Activated CD4-positive, CD25-positive, alpha-beta regulatory T cell treated with anti-CD3 and anti-CD28 coated beads, Interleukin-2, amount 50 U/mL, for 72 hours (primary cell): ENCODE results near the gene TCF7L2.
"Not testable (repeated sequence)": the region's sequence is repeated elsewhere in the genome, so short reads cannot be mapped to it uniquely, and the experiment has no call there.

Experiments used
- DNase-seq: peaks from one replicate; pipeline ENCODE4 v3.0.0; 2021

TCF7L2 gene

DNA sequence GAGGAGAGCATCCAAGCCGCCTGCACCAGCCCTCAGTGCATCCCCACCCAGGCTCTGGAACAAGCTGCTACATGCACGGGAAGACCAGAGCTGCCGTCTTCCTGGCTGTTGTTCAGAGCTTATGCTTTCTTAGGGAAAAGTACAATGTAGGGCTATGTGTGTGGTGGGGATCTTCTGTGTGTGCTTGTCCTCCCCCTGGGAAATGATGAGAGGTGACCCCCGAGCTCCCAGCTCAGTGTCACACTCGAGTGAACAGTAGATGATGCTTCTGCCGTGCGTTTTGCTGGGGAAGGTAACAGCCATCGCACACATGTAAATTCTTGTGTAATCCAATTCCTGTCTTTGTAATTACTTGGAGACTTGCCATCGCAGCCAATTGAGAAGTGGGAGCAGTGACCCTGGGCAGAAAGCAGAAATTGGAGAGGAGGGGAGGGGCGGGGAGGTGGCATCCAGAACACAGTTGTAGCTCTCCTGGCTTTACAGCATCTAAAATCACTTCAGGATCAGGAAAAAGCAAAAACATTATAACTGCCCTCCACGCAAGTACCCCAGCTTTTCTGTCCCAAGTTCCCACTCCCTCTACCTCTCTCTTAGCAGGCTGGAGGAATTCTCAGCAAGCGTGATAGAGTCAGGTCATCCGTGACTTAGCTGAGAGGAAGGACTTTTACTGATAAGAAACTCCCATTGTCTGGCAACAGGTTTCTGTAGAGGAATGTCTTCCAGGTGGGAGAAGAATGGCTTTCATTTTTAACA lies 149.6 kb downstream of the TCF7L2 start:
- no peak for DNase-seq

- DNase-seq: no peak
Measured at GRCh38 chr10:113100281-113100680, 150.2 kb downstream of the TCF7L2 start.

DNA sequence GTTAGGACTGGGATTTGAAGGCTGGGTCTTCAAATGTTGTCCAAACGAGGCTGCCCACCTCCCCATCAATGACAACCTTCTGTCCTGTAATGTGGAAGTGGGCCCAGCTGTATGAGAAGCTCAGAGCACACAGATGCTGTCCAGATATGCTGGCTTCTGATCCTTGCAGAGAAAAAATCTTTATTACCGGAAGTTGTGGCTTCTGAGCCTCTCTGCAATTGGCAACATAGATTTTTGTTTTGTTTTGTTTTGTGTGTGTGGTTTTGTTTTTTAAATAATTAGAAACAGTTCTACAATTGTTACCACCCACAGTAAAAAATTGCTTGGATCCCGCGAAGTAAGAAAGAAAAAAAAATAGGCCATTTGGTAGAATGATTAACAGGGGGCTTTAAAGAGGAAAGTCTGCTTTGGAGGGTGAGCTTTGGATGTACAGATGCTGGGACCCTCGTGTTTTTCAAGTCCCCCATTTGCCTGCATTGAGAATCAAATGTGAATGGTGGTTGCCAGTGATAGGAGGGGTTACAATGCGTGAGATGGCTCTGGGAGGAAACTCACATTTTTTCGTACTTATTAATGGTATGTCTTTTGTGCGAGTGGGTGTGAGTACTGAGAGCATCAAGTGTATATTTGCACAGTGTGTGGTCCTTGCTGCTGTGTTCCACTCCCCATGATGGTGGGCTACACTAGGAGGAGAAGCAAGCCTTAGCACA lies 153.2 kb downstream of the TCF7L2 start:
- no peak for DNase-seq

DNA sequence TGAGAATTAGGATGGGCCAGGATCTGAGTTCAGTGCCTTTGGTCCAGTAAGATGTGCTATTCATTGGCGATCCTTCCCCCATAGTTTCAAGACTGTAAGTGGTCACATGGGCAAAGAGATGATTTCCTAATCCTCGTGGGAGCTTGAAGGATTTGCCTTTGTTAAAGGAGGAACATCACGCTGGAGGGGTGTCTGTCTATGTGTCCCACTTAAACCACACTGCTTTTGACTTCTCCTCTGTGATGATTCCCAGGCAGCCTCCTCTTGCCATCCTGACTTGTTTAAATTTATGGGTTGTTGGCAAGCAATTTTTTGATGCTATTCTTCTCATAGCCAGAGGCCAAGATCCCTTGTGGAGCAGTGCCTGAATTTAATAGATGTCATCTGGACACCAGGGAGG lies 154.0 kb downstream of the TCF7L2 start:
- DNase-seq: no peak

DNA sequence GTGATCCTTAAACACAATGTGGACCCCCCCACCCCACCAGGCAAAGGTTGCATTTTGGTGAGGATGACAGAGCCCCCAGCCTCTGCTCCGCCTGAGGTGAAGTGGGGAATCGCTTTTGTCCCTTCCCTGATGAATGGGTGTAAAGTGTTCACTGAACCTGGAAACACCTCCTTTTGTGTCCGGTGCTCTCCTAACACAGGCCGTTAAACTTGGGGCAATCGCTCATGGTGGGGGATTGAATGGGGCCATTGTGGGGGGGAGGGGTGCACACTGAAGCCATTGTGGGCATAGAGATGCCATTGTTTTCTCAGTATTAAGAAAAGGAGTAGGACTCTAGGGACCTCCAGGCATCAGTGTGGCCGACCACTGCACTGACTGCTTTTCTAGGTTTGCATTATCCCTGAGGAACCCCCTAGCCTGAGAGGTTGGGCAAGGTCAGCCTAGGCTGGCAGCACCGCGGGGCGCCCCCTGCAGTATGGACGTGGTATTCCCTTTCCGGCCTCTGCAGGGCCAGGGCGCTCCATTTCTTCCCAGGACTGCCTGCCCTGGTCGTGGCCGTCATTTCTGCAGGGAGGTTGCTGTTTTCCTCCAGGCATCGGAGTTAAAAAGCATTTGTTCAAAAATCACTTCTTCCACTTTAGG lies 158.3 kb downstream of the TCF7L2 start:
- DNase-seq: peak; percentile 41

- DNase-seq: no peak
Measured at GRCh38 chr10:113108948-113109347, 158.9 kb downstream of the TCF7L2 start.

DNA sequence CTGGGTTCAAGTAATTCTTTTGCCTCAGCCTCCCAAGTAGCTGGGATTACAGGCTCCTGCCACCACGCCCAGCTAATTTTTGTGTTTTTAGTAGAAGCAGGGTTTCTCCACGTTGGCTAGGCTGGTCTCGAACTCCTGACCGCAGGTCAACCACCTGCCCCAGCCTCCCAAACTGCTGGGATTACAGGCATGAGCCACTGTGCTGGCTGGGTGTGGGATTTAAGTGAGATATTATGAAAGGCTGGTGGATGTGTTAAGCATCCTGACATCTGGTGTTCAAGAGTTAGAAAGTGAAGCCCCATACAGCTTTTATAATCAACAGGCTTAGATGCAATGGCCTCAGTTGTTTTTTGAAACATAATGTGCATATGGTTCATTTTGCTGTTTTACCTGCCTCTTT lies 159.4 kb downstream of the TCF7L2 start:
- DNase-seq: not testable (repeated sequence)

DNA sequence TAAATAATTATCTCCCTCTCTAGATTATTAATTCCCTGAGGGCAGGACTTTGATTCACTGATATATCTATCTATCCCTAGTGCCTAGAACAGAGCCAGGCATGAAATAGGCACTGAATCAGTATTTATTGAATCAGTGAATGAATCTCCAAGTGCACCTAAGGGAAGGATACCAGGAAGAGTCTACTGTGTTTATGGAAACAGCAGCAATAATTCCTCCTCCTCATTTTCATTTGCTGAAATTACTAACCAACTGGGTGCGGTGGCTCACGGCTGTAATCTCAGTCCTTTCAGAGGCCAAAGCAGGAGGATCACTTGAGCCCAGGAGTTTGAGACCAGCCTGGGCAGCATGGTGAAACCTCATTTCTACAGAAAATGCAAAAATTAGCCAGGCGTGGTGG lies 161.2 kb downstream of the TCF7L2 start:
- DNase-seq: no peak

GRCh38 chr10:113111900-113112853 lies 162.1 kb downstream of the TCF7L2 start:
- no peak for DNase-seq

GRCh38 chr10:113113241-113113640 lies 163.2 kb downstream of the TCF7L2 start:
- DNase-seq: no peak

DNA sequence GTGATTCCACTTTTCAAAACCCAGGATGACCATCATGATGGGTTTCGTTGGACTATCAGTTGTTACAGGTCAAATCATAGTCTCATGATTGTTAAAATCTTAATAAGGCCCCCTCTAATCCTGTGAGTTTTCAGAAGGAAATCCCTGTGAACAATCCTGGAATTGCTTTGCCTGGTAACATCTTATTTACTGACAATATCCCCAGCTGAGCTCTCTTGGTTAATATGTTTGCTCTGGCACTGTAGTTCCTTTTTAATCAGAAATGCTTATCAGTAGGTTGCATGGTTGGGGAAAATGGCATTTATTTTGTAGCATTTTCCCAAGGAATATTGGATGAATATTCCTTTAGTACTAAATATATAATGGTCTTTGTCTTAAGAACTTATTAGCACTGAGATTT lies 163.9 kb downstream of the TCF7L2 start:
- no peak for DNase-seq

DNA sequence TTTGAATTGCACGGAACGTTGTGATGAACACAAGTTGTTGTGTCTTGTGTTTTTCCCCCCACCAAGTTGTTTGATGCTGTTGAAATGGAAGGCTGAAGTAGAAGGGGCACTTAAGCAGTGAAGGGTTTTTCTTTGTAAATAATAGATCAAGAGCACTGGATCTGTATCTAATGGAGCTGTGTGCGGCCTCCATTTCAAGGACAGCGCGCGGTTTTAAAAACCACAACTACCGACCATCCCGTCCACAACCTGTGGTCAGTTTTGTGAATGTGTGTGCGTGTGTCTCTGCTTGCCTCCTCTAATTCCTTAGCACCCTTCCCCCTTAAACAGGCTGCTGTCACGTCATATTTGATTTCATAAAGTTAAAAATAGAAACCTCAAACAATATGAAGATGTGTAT lies 165.5 kb downstream of the TCF7L2 start:
- no peak for DNase-seq

GRCh38 chr10:113118882-113119281 lies 168.8 kb downstream of the TCF7L2 start:
- DNase-seq: no peak

GRCh38 chr10:113119801-113120200 lies 169.8 kb downstream of the TCF7L2 start:
- no peak for DNase-seq

- no peak for DNase-seq
Measured at GRCh38 chr10:113121153-113121552, 171.1 kb downstream of the TCF7L2 start.

DNA sequence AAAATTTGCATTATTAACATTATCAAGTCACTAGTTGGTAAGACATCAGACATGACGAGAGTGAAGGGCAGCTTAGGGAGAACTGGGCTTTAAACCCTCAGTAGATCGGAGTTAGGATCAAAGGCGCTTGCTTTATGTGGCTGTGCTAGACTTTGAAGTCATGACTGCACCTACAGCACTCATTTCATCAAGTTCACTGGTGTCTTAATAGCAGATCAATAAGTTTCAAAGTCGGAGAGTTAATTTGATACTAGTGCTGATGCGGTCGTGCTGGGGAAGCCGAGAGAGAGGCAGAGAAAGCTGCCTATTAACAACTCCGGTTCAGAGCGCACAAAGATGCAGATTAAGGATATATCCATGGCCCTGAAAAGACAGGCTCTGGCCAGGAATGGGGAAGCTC lies 172.9 kb downstream of the TCF7L2 start:
- no peak for DNase-seq

- no peak for DNase-seq
Measured at GRCh38 chr10:113124724-113125123, 174.7 kb downstream of the TCF7L2 start.

DNA sequence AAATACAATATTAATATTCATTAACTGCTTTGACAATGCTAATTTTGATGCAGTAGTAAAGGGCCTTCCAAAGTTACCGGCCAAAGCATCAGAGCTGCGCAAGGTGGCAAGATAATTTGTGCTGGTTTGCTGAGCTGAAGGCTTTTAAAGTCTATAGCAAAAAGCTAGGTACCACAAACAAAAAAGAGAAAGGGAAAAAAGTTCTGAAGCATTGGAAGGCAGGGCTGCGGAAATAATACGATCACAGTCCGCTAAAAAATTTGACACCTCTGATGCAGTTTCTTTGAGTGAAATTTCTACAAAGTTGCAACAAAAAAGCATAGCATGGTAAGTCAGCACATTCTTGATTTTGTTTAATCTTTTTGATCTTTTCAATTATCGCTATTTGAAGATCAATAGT lies 175.6 kb downstream of the TCF7L2 start:
- no peak for DNase-seq

GRCh38 chr10:113126229-113127201 lies 176.5 kb downstream of the TCF7L2 start:
- peak; percentile 40 for DNase-seq

DNA sequence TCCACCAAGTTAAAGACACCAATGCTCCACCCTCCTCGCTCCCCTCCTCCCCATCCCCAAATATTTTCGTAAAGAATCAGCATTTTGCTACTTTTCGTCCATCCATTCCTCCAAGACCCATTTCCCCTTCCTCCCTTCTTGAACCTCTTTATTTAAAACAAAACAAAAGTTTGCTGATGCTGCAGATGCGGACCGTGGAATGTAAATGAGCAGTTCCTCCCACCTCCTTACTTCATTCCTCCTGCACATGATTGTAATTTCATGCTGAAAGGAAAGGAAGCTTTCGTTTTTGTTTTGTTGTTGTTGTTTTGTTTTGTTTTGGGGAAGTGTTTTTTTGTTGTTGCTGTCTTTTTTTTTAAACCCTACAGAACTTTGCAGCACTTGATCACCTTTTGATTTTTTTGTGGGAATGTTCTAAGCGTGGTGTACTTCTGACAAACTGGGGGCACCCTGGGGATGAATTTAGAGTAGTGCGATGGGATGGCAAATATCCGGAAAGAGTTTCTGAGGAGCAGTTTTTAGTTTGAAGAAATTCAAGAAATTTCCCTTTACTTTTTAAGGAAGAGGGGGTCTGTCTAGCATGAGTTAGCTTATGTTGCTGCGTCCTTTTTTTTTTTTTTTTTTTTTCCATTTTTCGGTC lies 177.3 kb downstream of the TCF7L2 start:
- DNase-seq: no peak

- no peak for DNase-seq
Measured at GRCh38 chr10:113127901-113128283, 177.8 kb downstream of the TCF7L2 start.
